Left ventricle myocardium inferior (tissue), 1 donor: Measurements from ENCODE around the gene HOXA3. TPM values are rescaled to one million over a fixed set of nuclear protein-coding genes. Genes with fewer than 3 reads are reported as not detected.

Experiments
- DNase-seq: peaks from one replicate; pipeline ENCODE4 v3.0.0-alpha.2; 2020
- H3K27ac ChIP-seq: fragments of 200-600 bp; replicated peaks from 2 replicates; pipeline ENCODE4 v1.8.0; 2021
- H3K27me3 ChIP-seq: fragments of 200-600 bp; 2 replicates; pipeline ENCODE4 v1.8.0; 2021; ENCODE audit warnings: low read depth
- H3K36me3 ChIP-seq: fragments of 200-600 bp; 2 replicates; pipeline ENCODE4 v1.8.0; 2021
- H3K4me1 ChIP-seq: fragments of 200-600 bp; 2 replicates; pipeline ENCODE4 v1.8.0; 2021
- H3K4me3 ChIP-seq: fragments of 200-600 bp; 2 replicates; pipeline ENCODE4 v1.8.0; 2021; ENCODE audit warnings: mild to moderate bottlenecking, moderate library complexity
- H3K9me3 ChIP-seq: fragments of 200-600 bp; replicated peaks from 2 replicates; pipeline ENCODE4 v1.8.0; 2021
- CTCF ChIP-seq: fragments of 200-600 bp; IDR thresholded peaks from 2 replicates; pipeline ENCODE4 v1.8.0; 2021; ENCODE audit warnings: antibody characterized with exemption, mild to moderate bottlenecking, borderline replicate concordance
- intact Hi-C: fragments of 100-400 bp; cut with micrococcal nuclease; formaldehyde crosslinking; loops from one replicate; pipeline ENCODE4 v1.11.0; 2022
- total RNA-seq: library from RNA; stranded (reverse); fragmentation: NEBNext Ultra II Directional; extraction: Animal tissue kit (Norgen Biotek cat#: 25700); gene quantifications from one replicate; pipeline ENCODE4 v1.2.1, GENCODE V29; 2021
- donor health status: DM: no; HTN: yes; CAD: no; lungs with severe emphysema.

HOXA3 gene
- total RNA-seq, 1 donor from 2014 or later = not detected

GRCh38 chr7:27191161-27191731 lies 38.9 kb upstream of the HOXA3 start:
- no peaks in the 10 kb centered on the region for H3K9me3 ChIP-seq
- H3K27me3 ChIP-seq = peaks cover 100% of the 10 kb centered on the region
- DNase-seq = no peak
- H3K4me1 ChIP-seq = peaks cover 41% of the 10 kb centered on the region
- H3K4me3 ChIP-seq = no peak overlapping the region
- intact Hi-C loops = no loop called here
- H3K27ac ChIP-seq = no peak overlapping the region
- TF ChIP-seq CTCF = no peak
- H3K36me3 ChIP-seq = no peaks in the 10 kb centered on the region

- intact Hi-C loops = no loop called here
- Histone ChIP-seq H3K27ac (no peak overlapping the region), H3K4me1 (peaks cover 50% of the 10 kb centered on the region), H3K9me3 (no peaks in the 10 kb centered on the region), H3K27me3 (peaks cover 100% of the 10 kb centered on the region), H3K4me3 (no peak overlapping the region), H3K36me3 (no peaks in the 10 kb centered on the region)
- no peak for DNase-seq
- no peak for TF ChIP-seq CTCF
Observed at GRCh38 chr7:27189997-27190748, 37.8 kb upstream of the HOXA3 start.

- H3K36me3 ChIP-seq = no peaks in the 10 kb centered on the region
- peak overlapping the region; percentile 50 for H3K4me3 ChIP-seq
- H3K27me3 ChIP-seq = peaks cover 100% of the 10 kb centered on the region
- peaks cover 57% of the 10 kb centered on the region for H3K4me1 ChIP-seq
- no peak overlapping the region for H3K27ac ChIP-seq
- H3K9me3 ChIP-seq = no peaks in the 10 kb centered on the region
- intact Hi-C loops = no loop called here
- DNase-seq = no peak
- no peak for TF ChIP-seq CTCF
Observed at GRCh38 chr7:27189295-27189996, 37.1 kb upstream of the HOXA3 start.

GRCh38 chr7:27188386-27189294 lies 36.3 kb upstream of the HOXA3 start:
- no peaks in the 10 kb centered on the region for H3K36me3 ChIP-seq
- intact Hi-C loops = no loop called here
- H3K4me3 ChIP-seq = peak overlapping the region; percentile 50
- H3K27me3 ChIP-seq = peaks cover 100% of the 10 kb centered on the region
- H3K9me3 ChIP-seq = no peaks in the 10 kb centered on the region
- no peak for TF ChIP-seq CTCF
- no peak overlapping the region for H3K27ac ChIP-seq
- no peak for DNase-seq
- peaks cover 64% of the 10 kb centered on the region for H3K4me1 ChIP-seq
